H1 (cell line): ENCODE data around the gene PAQR9. TPM values are rescaled to one million over a fixed set of nuclear protein-coding genes. Genes with fewer than 3 reads are reported as not detected.
A peak's percentile ranks its signal among the peaks of the same experiment; 100 is the strongest.

Experiments used
- CTCF ChIA-PET: fragments of 300-600 bp; sonication (Branson Sonifier 250); formaldehyde crosslinking; loops from one replicate; lab custom pipeline; 2021; ENCODE audit not compliant: partially characterized antibody; lab: Charles Lee
- POLR2A ChIA-PET: fragments of 300-600 bp; sonication (Branson Sonifier 250); formaldehyde crosslinking; loops from one replicate; lab custom pipeline; 2021; ENCODE audit warnings: inconsistent platforms; ENCODE audit not compliant: partially characterized antibody; lab: Charles Lee
- DNase-seq, 2 experiments: peaks; one replicate each; pipeline versions ENCODE4 v3.0.0 to v3.0.0-alpha.2; 2010 to 2022; ENCODE audit warnings: low spot score in 2 of 2, low read depth in 1 of 2, mixed read lengths in 1 of 2
- FAIRE-seq: peaks from 2 replicates; lab custom pipeline; 2011; peaks lifted over from hg19 to GRCh38; lab: Jason Lieb, UNC
- H2AFZ ChIP-seq: 2 replicates; pipeline ENCODE4 v1.8.1; 2012; ENCODE audit warnings: low read length, inconsistent platforms
- H2AK5ac ChIP-seq: 2 replicates; pipeline ENCODE4 v1.6.1; 2013; ENCODE audit warnings: low read depth, low read length
- H2BK120ac ChIP-seq: replicated peaks from 2 replicates; pipeline ENCODE3; 2013; ENCODE audit warnings: low read depth, low read length, inconsistent platforms
- H2BK12ac ChIP-seq: 2 replicates; pipeline ENCODE4 v1.6.1; 2013; ENCODE audit warnings: low read depth, low read length
- H2BK15ac ChIP-seq: 2 replicates; pipeline ENCODE4 v1.6.1; 2013; ENCODE audit warnings: low read length
- H2BK20ac ChIP-seq: 2 replicates; pipeline ENCODE4 v1.6.1; 2013; ENCODE audit warnings: low read length
- H2BK5ac ChIP-seq: 2 replicates; pipeline ENCODE4 v1.6.1; 2013; ENCODE audit warnings: low read depth, low read length
- H3K14ac ChIP-seq: 2 replicates; pipeline ENCODE4 v1.6.1; 2013; ENCODE audit warnings: inconsistent platforms; ENCODE audit not compliant: insufficient read length
- H3K18ac ChIP-seq: 2 replicates; pipeline ENCODE4 v1.6.1; 2013; ENCODE audit warnings: low read length; ENCODE audit errors: extremely low read depth
- H3K23ac ChIP-seq: 2 replicates; pipeline ENCODE4 v1.6.1; 2013; ENCODE audit warnings: inconsistent platforms; ENCODE audit not compliant: insufficient read length
- H3K23me2 ChIP-seq: 2 replicates; pipeline ENCODE4 v1.6.1; 2013; ENCODE audit warnings: low read depth, low read length
- H3K27ac ChIP-seq: 2 replicates; pipeline ENCODE4 v1.6.1; 2011; ENCODE audit warnings: low read depth, low read length, inconsistent platforms
- H3K27me3 ChIP-seq, 4 experiments: replicated peaks in 1 of 4; 1 replicate in 1 of 4; 2 replicates in 3 of 4; pipeline versions ENCODE4 v1.6.1 to v1.8.1; 2011 to 2013; ENCODE audit warnings: low read length in 3 of 4, mild to moderate bottlenecking in 3 of 4, inconsistent platforms in 2 of 4, mixed read lengths in 2 of 4, moderate library complexity in 1 of 4; ENCODE audit not compliant: control insufficient read depth in 3 of 4, insufficient read depth in 3 of 4; ENCODE audit errors: extremely low read depth in 1 of 4
- H3K36me3 ChIP-seq, 4 experiments: 2 replicates each; pipeline versions ENCODE4 v1.6.1 to v1.8.1; 2011 to 2013; ENCODE audit warnings: mild to moderate bottlenecking in 4 of 4, low read length in 3 of 4, moderate library complexity in 2 of 4, control low read depth in 1 of 4, inconsistent platforms in 1 of 4; ENCODE audit not compliant: insufficient read depth in 4 of 4, control insufficient read depth in 2 of 4
- H3K4ac ChIP-seq: replicated peaks from 2 replicates; pipeline ENCODE3; 2013; ENCODE audit warnings: low read length, low read depth, mixed read lengths, inconsistent platforms; ENCODE audit not compliant: insufficient read length
- H3K4me1 ChIP-seq, 4 experiments: replicated peaks in 1 of 4; 1 replicate in 1 of 4; 2 replicates in 3 of 4; pipeline versions ENCODE4 v1.6.1 to v1.8.1; 2011 to 2013; ENCODE audit warnings: low read length in 3 of 4, inconsistent platforms in 2 of 4, mixed read lengths in 1 of 4; ENCODE audit not compliant: insufficient read depth in 4 of 4, control insufficient read depth in 3 of 4
- H3K4me2 ChIP-seq, 2 experiments: 2 replicates each; pipeline versions ENCODE4 v1.6.1 to v1.8.1; 2011 to 2013; ENCODE audit warnings: low read depth in 2 of 2, low read length in 2 of 2, control low read depth in 1 of 2, inconsistent platforms in 1 of 2, mild to moderate bottlenecking in 1 of 2; ENCODE audit not compliant: insufficient read depth in 1 of 2
- H3K4me3 ChIP-seq, 4 experiments: fragments of 200-600, 300-600 bp in 1 of 4; sonication (generic), shearing (Covaris generic), sonication (Bioruptor Twin) in 1 of 4; 2 replicates each; pipeline versions ENCODE4 v1.5.1 to v1.8.1; 2011 to 2016; ENCODE audit warnings: low read length in 4 of 4, low read depth in 3 of 4, control low read depth in 2 of 4, inconsistent platforms in 2 of 4, mild to moderate bottlenecking in 2 of 4, mixed read lengths in 1 of 4, moderate library complexity in 1 of 4; ENCODE audit not compliant: insufficient read depth in 2 of 4; ENCODE audit errors: extremely low read depth in 1 of 4
- H3K56ac ChIP-seq: replicated peaks from 2 replicates; pipeline ENCODE3; 2013; ENCODE audit warnings: low read depth, mild to moderate bottlenecking, mixed read lengths, low read length, inconsistent platforms; ENCODE audit not compliant: insufficient read length
- H3K79me1 ChIP-seq: 2 replicates; pipeline ENCODE4 v1.6.1; 2013; ENCODE audit warnings: low read depth, low read length, control low read depth
- H3K79me2 ChIP-seq, 2 experiments: 2 replicates each; pipeline versions ENCODE4 v1.6.1 to v1.8.1; 2012 to 2013; ENCODE audit warnings: low read length in 2 of 2, mild to moderate bottlenecking in 2 of 2, inconsistent platforms in 1 of 2; ENCODE audit not compliant: insufficient read depth in 2 of 2, control insufficient read depth in 1 of 2
- H3K9ac ChIP-seq, 4 experiments: replicated peaks in 1 of 4; 1 replicate in 1 of 4; 2 replicates in 3 of 4; pipeline versions ENCODE4 v1.6.1 to v1.8.1; 2011 to 2013; ENCODE audit warnings: low read depth in 3 of 4, low read length in 3 of 4, control low read depth in 2 of 4, mild to moderate bottlenecking in 2 of 4, moderate library complexity in 2 of 4, inconsistent platforms in 1 of 4; ENCODE audit errors: extremely low read depth in 1 of 4
- H3K9me3 ChIP-seq, 2 experiments: 2 replicates each; pipeline versions ENCODE4 v1.6.1 to v1.8.1; 2012 to 2013; ENCODE audit warnings: mild to moderate bottlenecking in 2 of 2, moderate library complexity in 2 of 2, control low read depth in 1 of 2, inconsistent platforms in 1 of 2, low read depth in 1 of 2, low read length in 1 of 2, mixed read lengths in 1 of 2; ENCODE audit not compliant: insufficient read depth in 2 of 2
- H4K20me1 ChIP-seq, 2 experiments: replicated peaks in 1 of 2; 2 replicates each; pipeline versions ENCODE3 to v1.8.1; 2011 to 2013; ENCODE audit warnings: inconsistent platforms in 2 of 2, low read length in 2 of 2, mild to moderate bottlenecking in 1 of 2; ENCODE audit not compliant: insufficient read depth in 2 of 2, control insufficient read depth in 1 of 2
- H4K5ac ChIP-seq: 2 replicates; pipeline ENCODE4 v1.6.1; 2013; ENCODE audit warnings: low read length, low read depth, mixed read lengths, inconsistent platforms; ENCODE audit not compliant: insufficient read length
- H4K8ac ChIP-seq: 2 replicates; pipeline ENCODE4 v1.8.0; 2013; ENCODE audit warnings: mild to moderate bottlenecking, moderate library complexity, low read length, inconsistent platforms; ENCODE audit not compliant: insufficient read depth; ENCODE audit errors: extremely low read depth
- H4K91ac ChIP-seq: replicated peaks from 2 replicates; pipeline ENCODE3; 2013; ENCODE audit warnings: low read length, mixed read lengths, inconsistent platforms; ENCODE audit not compliant: insufficient read length
- JUN ChIP-seq: IDR thresholded peaks from 2 replicates; pipeline ENCODE4 v1.6.1; 2011; ENCODE audit warnings: low read depth, mild to moderate bottlenecking, improper control_type of control experiment, low read length
- KDM5A ChIP-seq: fragments of 200-600 bp; IDR thresholded peaks from 2 replicates; pipeline ENCODE4 v1.7.1; 2012; ENCODE audit warnings: mild to moderate bottlenecking, low read length, inconsistent platforms, mixed read lengths
- MAFK ChIP-seq: IDR thresholded peaks from 2 replicates; pipeline ENCODE4 v1.6.1; 2012; ENCODE audit warnings: low read depth, mild to moderate bottlenecking, improper control_type of control experiment, low read length
- NRF1 ChIP-seq: IDR thresholded peaks from 2 replicates; pipeline ENCODE4 v1.6.1; 2011; ENCODE audit warnings: mild to moderate bottlenecking, low read depth, low read length, improper control_type of control experiment
- RAD21 ChIP-seq, 2 experiments: IDR thresholded peaks in 1 of 2; conservative IDR thresholded peaks in 1 of 2; 2 replicates each; pipeline ENCODE4 v1.6.1; 2011; ENCODE audit warnings: low read depth in 2 of 2, low read length in 2 of 2, improper control_type of control experiment in 1 of 2, inconsistent platforms in 1 of 2, mild to moderate bottlenecking in 1 of 2, moderate library complexity in 1 of 2
- RFX5 ChIP-seq: IDR thresholded peaks from 2 replicates; pipeline ENCODE4 v1.6.1; 2011; ENCODE audit warnings: low read depth, low read length, improper control_type of control experiment, borderline replicate concordance
- WGBS, 2 experiments: shearing (Covaris generic) in 1 of 2; methylation state at CpG; one replicate each; pipeline versions ENCODE4 v1.1.6 to v1.1.7; 2013 to 2015; ENCODE audit warnings: low lambda C conversion rate in 2 of 2, mixed read lengths in 2 of 2, inconsistent platforms in 1 of 2, low coverage in 1 of 2, missing lambda C conversion rate in 1 of 2; ENCODE audit not compliant: insufficient replicate concordance in 2 of 2, insufficient coverage in 1 of 2, insufficient read length in 1 of 2; ENCODE audit errors: extremely low coverage in 1 of 2, missing lambda C conversion rate in 1 of 2; 5-methylcytosine and 5-hydroxymethylcytosine counted together
- polyA plus RNA-seq, 7 experiments: library from polyadenylated mRNA; depleted of rRNA in 3 of 7; stranded (reverse) in 5 of 7; unstranded in 2 of 7; fragments of >200 nt in 5 of 7; fragments of 200-250 nt in 2 of 7; gene quantifications; 1 replicate in 5 of 7; 2 replicates in 1 of 7; 4 replicates in 1 of 7; pipeline versions ENCODE4 v1.2.1 to v1.2.3, GENCODE V29; 2011 to 2013; ENCODE audit warnings: missing spikeins in 2 of 7, mixed read lengths in 2 of 7
- total RNA-seq: library from RNA; stranded (reverse); fragmentation: NEBNext Ultra II Directional; extraction: Animal tissue kit (Norgen Biotek cat#: 25700); gene quantifications from 2 replicates; pipeline ENCODE4 v1.2.1, GENCODE V29; 2021
- TF ChIP-seq, protein P1 (sequence below), 3 experiments: IDR thresholded peaks; 1 replicate in 2 of 3; 2 replicates in 1 of 3; pipeline versions ENCODE4 v1.5.1 to v1.6.1; 2011; ENCODE audit warnings: low read length in 3 of 3, mild to moderate bottlenecking in 3 of 3, inconsistent platforms in 2 of 3, low read depth in 1 of 3, moderate library complexity in 1 of 3; ENCODE audit not compliant: insufficient read depth in 1 of 3; ENCODE audit errors: control extremely low read depth in 1 of 3
- TF ChIP-seq, protein P2 (sequence below): IDR thresholded peaks from 2 replicates; pipeline ENCODE4 v1.6.1; 2011; ENCODE audit warnings: low read length, improper control_type of control experiment

PAQR9 gene
- total and polyA plus RNA-seq, 2 of the 8 experiments (the other 6 are each of a cell fraction or from before 2014, with no cell fraction given) = 2.6 to 5.2 TPM

DNA sequence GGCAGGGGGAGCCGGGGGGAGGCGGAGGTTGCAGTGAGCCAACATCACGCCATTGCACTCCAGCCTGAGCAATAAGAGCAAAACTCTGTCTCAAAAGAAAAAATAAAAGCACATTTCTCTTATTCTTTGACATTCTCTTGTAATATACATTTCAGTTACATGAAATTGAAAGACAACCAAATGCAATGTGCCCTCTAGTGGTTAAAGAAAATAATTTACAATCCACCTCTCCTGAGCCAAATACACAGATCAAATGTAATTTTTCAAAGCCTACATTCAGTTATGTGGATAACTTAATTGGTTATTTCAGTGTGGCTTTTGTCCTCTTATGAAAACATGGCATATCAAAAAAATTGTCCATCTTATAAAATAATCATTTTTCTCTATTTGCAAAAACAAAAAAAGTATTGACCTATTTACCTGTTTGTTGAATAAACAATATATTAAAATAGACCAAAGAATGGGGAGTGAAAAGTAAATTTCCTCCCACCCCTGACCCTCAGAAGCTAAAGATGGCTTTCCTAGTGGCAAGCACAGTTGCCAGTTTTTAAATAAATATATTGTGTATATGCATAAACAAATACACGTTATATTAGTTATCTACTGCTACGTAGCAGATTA, 23.7 kb upstream of the PAQR9 start:
- Histone ChIP-seq H2BK5ac (no peak overlapping the region), H3K27ac (no peak overlapping the region), H3K79me1 (no peaks in the 10 kb centered on the region), H3K18ac (no peak overlapping the region), H4K91ac (no peak overlapping the region), H4K5ac (no peak overlapping the region), H2BK15ac (no peak overlapping the region), H3K23me2 (no peaks in the 10 kb centered on the region), H3K23ac (no peak overlapping the region), H3K27me3 (no peaks in the 10 kb centered on the region), H2BK12ac (no peak overlapping the region), H3K36me3 (no peaks in the 10 kb centered on the region), H2BK20ac (no peak overlapping the region), H3K4me1 (peaks cover 0 to 3% (median under 1%) of the 10 kb centered on the region in 4 experiments; a peak in 3 of 7 replicates), H3K79me2 (no peaks in the 10 kb centered on the region), H3K56ac (no peak overlapping the region), H3K4me2 (no peak overlapping the region), H2AFZ (no peak overlapping the region), H3K9me3 (no peaks in the 10 kb centered on the region), H3K4me3 (no peak overlapping the region), H3K4ac (no peak overlapping the region), H3K9ac (no peak overlapping the region), H3K14ac (no peak overlapping the region), H4K8ac (no peak overlapping the region), H2AK5ac (no peak overlapping the region), H4K20me1 (no peaks in the 10 kb centered on the region), H2BK120ac (no peak overlapping the region)
- POLR2A ChIA-PET = interaction anchor here (0.8 kb wide), 1 partner anchor 99 kb away, joined by 3 read pairs; the partner anchor contains the start of gene PCOLCE2
- CTCF ChIA-PET = interaction anchor here (0.6 to 2.6 kb wide), 25 partner anchors 8 to 251 kb away, joined by 3 to 32 read pairs (median 4); no protein-coding TSS in a partner anchor
- no peak for TF ChIP-seq JUN
- TF ChIP-seq, protein P1, sequence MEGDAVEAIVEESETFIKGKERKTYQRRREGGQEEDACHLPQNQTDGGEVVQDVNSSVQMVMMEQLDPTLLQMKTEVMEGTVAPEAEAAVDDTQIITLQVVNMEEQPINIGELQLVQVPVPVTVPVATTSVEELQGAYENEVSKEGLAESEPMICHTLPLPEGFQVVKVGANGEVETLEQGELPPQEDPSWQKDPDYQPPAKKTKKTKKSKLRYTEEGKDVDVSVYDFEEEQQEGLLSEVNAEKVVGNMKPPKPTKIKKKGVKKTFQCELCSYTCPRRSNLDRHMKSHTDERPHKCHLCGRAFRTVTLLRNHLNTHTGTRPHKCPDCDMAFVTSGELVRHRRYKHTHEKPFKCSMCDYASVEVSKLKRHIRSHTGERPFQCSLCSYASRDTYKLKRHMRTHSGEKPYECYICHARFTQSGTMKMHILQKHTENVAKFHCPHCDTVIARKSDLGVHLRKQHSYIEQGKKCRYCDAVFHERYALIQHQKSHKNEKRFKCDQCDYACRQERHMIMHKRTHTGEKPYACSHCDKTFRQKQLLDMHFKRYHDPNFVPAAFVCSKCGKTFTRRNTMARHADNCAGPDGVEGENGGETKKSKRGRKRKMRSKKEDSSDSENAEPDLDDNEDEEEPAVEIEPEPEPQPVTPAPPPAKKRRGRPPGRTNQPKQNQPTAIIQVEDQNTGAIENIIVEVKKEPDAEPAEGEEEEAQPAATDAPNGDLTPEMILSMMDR (IDR thresholded peaks at IDR 0.05; ENCODE audit: control extremely low read depth in 1 of 3, insufficient read depth in 1 of 3, low read depth in 1 of 3, low read length in 3 of 3) = peak in 2 of 3 experiments; percentile 38 to 53; a peak in 2 of 4 replicates
- TF ChIP-seq KDM5A = no peak
- TF ChIP-seq NRF1 = no peak
- TF ChIP-seq RFX5 = no peak
- TF ChIP-seq RAD21 (IDR thresholded peaks at IDR 0.05 in 1 of 2, conservative IDR thresholded peaks at IDR 0.05 in 1 of 2; ENCODE audit: low read depth in 2 of 2, low read length in 2 of 2) = peak in 1 of 2 experiments; percentile 43; a peak in 3 of 4 replicates
- TF ChIP-seq, protein P2, sequence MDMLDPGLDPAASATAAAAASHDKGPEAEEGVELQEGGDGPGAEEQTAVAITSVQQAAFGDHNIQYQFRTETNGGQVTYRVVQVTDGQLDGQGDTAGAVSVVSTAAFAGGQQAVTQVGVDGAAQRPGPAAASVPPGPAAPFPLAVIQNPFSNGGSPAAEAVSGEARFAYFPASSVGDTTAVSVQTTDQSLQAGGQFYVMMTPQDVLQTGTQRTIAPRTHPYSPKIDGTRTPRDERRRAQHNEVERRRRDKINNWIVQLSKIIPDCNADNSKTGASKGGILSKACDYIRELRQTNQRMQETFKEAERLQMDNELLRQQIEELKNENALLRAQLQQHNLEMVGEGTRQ = no peak
- no peak for TF ChIP-seq MAFK
- DNase-seq (no peak), FAIRE-seq (no peak)
- WGBS, 2 experiments = 86% methylated on average over 5 of the region's 5 CpGs; no CpG with 5 or more reads in 1 of the 2 experiments
